ENCODE results near the gene STIM1.

Gene STIM1

GRCh38 chr11:3840004-3840869 lies 15.2 kb upstream of the STIM1 start:
- DNase-seq (ENCODE audit: extremely low spot score): no peak
- CTCF ChIA-PET: interaction anchor here (0.9 to 43.8 kb wide), 13 partner anchors 8 to 230 kb away, joined by 3 to 1411 read pairs (median 8); partner anchors contain the start of gene STIM1

GRCh38 chr11:3840870-3841425 lies 14.5 kb upstream of the STIM1 start, which contains the start of gene RHOG:
Gene RHOG, minus strand, starts transcription at chr11:3840959. Its CDS starts 12,821 bp downstream, at chr11:3828138.
- DNase-seq (ENCODE audit: extremely low spot score): peak; percentile 90
- ChIA-PET POLR2A (interaction anchor here (0.6 to 2.7 kb wide), 9 partner anchors 8 to 1534 kb away, joined by 3 to 22 read pairs (median 4); partner anchors contain the start of gene STIM1), CTCF (interaction anchor here (0.8 to 43.8 kb wide), 31 partner anchors 9 to 251 kb away, joined by 3 to 1411 read pairs (median 5); partner anchors contain the start of genes NUP98 and STIM1)
- no peak for TF ChIP-seq CTCF (IDR thresholded peaks at IDR 0.05; ENCODE audit: control extremely low read depth, extremely low read depth, low read depth, missing control alignments)

More at GRCh38 chr11:3840004-3840869, 15.2 kb upstream of the STIM1 start:
- POLR2A ChIA-PET: interaction anchor here (1.2 to 2.7 kb wide), 3 partner anchors 15 to 31 kb away, joined by 3 to 22 read pairs (median 5); partner anchors contain the start of gene STIM1
- no peak for TF ChIP-seq CTCF (IDR thresholded peaks at IDR 0.05; ENCODE audit: control extremely low read depth, extremely low read depth, low read depth, missing control alignments)

- peak; percentile 87 for DNase-seq (ENCODE audit: extremely low spot score)
- ChIA-PET POLR2A (interaction anchor here (0.5 to 2.7 kb wide), 8 partner anchors 9 to 1535 kb away, joined by 3 to 22 read pairs (median 4); partner anchors contain the start of gene STIM1), CTCF (interaction anchor here (0.7 to 43.8 kb wide), 33 partner anchors 10 to 250 kb away, joined by 3 to 1411 read pairs (median 5); partner anchors contain the start of genes NUP98 and STIM1)
- TF ChIP-seq CTCF (IDR thresholded peaks at IDR 0.05; ENCODE audit: control extremely low read depth, extremely low read depth, low read depth, missing control alignments): peak; percentile 87
Measured at GRCh38 chr11:3841426-3842350, 13.8 kb upstream of the STIM1 start.

GRCh38 chr11:3843326-3843725 lies 12.1 kb upstream of the STIM1 start:
- no peak for TF ChIP-seq CTCF (IDR thresholded peaks at IDR 0.05; ENCODE audit: control extremely low read depth, extremely low read depth, low read depth, missing control alignments)
- ChIA-PET CTCF (interaction anchor here (1.1 to 43.8 kb wide), 6 partner anchors 10 to 227 kb away, joined by 3 to 1411 read pairs (median 29); partner anchors contain the start of gene STIM1), POLR2A (interaction anchor here (0.9 kb wide), 1 partner anchor 13 kb away, joined by 5 read pairs; no protein-coding TSS in a partner anchor)
- no peak for DNase-seq (ENCODE audit: extremely low spot score)

- POLR2A ChIA-PET: no interaction called here
- no peak for DNase-seq (ENCODE audit: extremely low spot score)
- CTCF ChIA-PET: interaction anchor here (12.1 to 43.8 kb wide), 2 partner anchors 8 to 225 kb away, joined by 329 to 1411 read pairs; partner anchors contain the start of gene STIM1
- TF ChIP-seq CTCF (IDR thresholded peaks at IDR 0.05; ENCODE audit: control extremely low read depth, extremely low read depth, low read depth, missing control alignments): no peak
Measured at GRCh38 chr11:3845246-3845645, 10.2 kb upstream of the STIM1 start.

Measured in GM10248 (cell line).